CD4-positive, alpha-beta T cell treated with Interferon alpha-2 for 1 hour (primary cell): ENCODE data around the gene RPL28.

Experiments
- DNase-seq, 2 donors: peaks; one replicate each; pipeline ENCODE4 v3.0.0-alpha.2; 2020 to 2022

Gene RPL28

DNA sequence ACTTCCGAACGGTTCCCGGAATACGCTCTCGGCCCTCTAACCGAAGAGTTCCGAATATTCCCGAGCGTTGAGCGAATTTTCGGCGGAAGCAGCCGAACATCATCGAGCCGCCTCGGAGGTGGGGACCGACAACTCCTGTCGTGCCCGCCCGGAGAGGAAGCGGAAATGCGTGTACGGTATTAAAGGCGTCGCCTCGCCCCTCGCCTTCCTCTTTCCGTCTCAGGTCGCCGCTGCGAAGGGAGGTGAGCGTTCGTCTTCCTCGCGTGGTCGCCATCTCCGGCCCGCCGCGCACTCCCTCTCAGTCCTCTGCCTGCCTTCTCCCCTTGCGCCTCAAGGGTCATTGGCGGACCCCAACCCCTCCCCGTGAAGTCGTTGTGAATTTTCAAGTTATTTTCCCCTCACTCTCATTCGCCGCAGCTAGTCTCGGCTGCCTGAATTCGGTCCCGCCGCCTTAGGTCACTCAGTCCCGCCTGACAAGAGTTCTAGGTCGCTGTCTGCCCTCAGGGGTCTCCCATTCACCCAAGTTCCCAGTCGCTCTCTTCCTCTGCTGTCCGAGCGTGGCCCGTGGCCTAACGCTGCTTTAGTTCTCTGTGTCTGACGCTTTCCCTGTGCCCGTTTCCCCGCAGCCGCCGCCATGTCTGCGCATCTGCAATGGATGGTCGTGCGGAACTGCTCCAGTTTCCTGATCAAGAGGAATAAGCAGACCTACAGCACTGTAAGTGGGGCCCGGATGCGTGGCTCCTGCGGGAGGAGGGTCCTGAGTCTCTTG lies at the start of gene RPL28:
RPL28 (plus strand) TSS at position 209 of the 769 bp plus-strand sequence; CDS start at position 635, 426 bp downstream.
- peak; percentile 98 to 99 for DNase-seq

DNA sequence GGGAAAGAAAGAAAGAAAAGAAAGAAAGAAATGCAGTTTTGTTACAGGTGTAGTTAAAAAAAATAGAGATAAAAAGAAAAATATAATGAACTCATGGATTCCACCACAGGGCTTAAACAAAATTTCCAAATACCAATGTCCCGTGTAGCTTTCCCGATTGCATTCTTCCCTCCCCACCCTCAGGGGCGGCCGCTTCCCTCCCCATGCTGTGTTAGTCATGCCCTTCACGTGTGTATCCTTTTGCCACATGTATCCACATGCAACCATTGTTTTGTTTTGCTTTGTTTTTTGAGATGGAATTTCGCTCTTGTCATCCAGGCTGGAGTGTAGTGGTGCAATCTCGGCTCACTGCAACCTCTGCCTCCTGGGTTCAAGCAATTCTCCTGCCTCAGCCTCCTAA lies 49.6 kb upstream of the RPL28 start:
- DNase-seq, result no peak

DNA sequence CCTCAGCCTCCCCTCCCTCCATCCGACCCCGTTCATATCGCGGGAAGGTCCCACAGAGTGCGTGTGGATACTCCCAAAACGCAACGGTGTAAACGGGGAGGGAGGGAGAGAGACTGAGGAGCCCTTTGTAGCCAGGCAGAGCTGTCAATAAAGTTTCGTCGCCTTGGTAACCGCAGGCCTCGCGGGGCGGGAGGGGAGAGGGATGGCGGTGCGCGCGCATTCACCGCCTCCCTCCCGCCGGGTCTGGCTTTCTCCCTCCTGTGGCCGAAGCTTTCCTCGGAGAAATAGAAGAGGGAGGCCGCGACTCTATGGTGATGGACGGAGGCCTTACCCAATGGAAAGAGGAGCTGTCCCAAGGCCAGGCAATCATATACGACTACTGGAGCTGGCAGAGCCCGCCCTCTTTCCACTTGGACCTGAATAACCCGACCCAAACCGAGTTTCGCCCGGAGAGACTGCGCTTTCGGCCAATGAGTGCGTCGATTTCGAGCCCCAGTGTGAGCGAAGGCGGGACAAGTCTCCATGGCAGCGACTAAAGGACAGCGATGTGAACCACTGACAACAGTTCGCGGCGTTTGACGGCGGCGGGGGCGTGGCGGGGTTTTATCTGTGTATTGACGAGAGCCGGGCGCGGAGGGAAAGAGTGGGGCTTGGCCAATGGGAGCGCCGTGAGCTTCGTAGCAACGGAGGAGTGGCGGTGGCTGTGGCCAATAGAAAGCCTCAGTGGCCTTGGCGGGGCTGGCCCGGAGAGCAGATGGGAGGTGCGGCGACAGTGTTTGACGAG lies 46.4 kb upstream of the RPL28 start, which contains the start of gene KMT5C:
KMT5C (plus strand) TSS at position 772 of the 784 bp plus-strand sequence. CDS start 2,061 bp downstream, outside the sequence.
- DNase-seq, result peak; percentile 100

DNA sequence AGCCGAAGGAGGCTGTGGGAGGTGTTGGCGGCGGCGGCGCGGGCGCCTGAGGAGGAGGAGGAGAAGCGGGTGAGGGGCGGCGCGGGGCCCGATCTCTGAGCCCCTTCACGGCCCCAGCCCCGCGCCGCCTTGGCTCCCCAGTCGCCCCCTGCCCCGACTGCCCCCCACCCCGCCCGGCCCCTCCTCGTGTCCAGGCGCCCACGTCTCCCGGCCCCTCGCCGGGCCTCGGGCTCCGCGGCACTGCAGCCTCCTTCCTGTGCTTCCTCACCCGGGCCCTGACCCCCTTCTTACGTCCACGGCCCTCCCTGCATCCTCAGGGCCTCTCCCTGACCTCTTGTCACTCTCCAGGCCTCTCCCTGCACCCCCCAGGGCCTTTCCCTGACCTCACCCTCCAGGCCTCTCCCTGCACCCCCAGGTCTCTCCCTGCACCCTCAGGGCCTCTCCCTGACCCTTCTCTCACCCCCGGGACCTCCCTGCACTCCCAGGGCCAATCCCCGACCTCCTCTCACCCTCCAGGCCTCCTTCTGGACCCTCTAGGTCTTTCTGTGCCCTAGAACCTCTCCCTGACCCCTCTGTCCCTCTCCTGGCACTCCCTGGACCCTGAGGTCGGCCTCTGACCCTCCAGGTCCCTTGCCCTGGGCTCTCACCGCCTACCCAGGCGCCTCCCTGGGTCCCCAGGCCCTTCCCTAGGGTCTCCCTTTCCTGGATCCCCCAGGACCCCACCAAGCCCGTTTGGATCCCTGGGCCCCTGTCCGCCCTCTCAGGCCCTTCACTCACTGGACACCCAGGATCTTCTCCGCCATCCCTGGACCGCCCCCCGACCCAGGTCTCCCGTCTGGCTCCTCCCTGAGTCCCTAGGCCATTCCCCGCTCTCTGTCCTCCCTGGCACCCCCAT lies 45.6 kb upstream of the RPL28 start:
- DNase-seq, result peak in 1 of 2 donors; percentile 45

DNA sequence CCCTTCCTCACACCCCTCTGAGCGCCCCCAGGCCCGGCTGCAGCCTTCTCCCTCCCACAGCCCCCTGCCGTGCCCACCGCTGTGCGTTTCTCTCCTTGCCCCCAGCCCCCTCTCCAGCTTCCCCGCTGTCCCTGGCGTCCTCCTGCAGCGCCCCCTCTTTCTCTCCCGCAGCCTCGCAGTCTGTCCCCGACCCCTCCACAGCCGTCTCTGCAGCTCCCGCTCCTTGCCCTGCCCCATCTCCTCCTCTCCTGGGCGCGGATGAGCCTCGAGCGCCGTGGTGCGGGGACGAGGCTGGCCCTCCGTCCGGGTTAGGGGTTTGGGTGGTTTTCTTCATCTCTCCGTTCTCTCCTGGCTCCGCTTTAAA lies 45.0 kb upstream of the RPL28 start:
- peak in 1 of 2 donors; percentile 23 for DNase-seq

DNA sequence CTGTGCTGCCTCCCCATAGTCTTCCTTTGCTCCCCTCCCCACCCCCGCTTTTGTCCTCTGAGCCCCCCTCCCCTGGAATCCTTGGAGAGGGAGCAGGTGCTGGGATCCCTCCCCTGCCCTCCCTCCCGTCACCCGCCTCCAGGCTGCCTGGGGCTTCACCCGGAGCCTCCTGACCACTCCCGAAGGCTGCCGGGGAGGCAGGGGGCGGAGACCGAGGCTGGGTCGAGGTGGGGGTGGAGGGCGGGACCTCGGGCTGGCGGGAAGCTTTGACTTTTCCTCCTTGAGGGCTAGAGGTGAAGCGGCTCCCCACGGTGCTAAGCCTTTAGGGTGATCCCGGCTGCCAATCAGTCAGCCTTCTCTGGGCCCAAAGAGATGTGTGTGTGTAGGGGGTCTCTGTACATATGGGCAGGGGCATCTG lies 44.6 kb upstream of the RPL28 start:
- DNase-seq, result peak; percentile 49 to 64

DNA sequence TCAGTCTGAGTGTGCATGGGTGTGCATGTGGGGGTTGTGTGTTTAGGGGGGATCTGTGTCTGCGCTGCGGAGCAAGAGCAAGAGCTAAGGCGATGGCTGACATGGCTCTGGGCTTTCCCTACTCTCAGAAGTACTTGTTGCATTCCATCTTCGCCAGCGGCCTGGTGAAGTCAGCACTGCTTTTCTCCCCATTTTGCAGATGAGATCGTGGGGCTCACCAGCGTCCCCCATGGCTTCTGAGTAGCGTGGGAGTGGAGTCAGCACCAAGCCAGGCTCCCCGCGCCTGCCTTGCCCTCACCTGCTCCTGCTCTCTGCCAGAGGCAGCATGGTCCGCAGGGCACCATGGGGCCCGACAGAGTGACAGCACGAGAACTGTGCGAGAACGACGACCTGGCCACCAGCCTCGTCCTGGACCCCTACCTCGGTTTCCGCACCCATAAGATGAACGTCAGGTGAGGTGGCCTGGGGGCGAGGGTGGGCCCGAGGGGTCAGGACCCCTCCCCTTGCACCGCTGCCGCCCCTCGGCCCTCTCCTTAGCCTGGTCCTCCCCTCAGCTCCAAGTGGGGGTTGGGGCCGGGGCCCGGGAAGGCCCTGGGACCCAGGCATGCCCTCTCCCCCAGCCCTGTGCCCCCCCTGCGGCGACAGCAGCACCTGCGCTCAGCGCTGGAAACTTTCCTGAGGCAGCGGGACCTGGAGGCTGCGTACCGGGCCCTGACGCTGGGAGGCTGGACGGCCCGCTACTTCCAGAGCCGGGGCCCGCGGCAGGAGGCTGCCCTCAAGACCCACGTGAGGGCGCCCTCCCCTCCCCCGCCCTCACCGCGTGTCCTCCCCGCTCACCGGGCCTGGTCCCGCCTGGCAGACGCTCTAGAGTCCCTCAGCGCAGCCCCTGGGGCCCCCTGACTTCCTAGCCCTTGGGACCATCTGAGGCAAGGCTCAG lies 43.9 kb upstream of the RPL28 start:
- no peak for DNase-seq

DNA sequence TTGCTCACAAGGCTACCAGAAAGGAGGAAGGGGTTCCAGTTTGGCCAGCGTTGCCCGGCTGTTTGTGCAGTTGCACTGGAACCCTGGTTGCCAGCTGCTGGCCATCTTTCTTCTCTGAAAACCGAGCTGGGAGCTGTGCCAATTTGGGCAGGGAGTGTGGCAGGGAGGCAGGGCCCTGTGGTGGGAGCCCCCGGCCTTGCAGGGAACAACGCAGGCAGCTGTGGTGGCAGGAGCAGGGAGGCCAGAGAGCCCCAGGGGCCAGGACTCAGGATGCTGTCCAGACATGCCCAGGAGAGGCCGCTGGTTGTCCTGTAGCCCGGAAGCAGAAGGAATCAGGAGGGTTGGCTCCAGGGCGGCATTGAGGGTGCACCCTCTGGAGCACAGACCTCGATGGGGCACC lies 41.3 kb upstream of the RPL28 start:
- no peak for DNase-seq

DNA sequence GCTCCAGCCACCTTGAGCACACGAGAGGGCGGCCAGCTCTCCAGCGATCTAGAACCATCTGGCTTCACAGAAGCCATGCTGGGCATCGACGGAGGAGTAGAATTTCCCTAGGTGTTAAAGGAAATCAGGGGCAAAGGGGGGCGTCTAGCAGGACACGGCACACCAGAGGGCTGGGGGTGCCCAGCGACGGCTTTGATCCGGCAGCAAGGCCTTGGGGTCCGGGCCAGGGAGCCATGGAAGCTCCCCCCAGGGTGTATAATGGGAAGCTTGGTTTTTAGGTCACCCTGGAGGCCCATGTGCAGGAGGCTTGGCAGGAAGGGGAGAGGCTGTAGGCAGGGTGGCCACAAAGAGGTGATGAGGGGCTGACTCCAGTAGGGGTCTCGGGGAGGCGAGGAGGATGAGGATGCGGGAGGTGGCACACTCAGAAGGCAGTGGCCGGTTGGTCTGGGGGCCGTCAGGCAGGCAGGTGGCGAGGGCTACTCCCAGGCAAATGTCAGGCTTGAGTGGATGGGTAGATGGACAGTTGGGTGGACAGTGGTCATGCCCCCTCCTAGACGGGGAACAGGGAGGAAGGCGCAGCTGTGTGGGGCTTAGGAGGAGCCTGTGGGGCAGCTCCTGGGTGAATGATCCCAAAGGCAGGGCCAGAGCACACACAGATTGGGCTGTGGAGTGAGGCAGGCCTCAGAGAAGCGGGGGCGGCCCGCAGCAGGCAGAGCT lies 40.5 kb upstream of the RPL28 start:
- no peak for DNase-seq

DNA sequence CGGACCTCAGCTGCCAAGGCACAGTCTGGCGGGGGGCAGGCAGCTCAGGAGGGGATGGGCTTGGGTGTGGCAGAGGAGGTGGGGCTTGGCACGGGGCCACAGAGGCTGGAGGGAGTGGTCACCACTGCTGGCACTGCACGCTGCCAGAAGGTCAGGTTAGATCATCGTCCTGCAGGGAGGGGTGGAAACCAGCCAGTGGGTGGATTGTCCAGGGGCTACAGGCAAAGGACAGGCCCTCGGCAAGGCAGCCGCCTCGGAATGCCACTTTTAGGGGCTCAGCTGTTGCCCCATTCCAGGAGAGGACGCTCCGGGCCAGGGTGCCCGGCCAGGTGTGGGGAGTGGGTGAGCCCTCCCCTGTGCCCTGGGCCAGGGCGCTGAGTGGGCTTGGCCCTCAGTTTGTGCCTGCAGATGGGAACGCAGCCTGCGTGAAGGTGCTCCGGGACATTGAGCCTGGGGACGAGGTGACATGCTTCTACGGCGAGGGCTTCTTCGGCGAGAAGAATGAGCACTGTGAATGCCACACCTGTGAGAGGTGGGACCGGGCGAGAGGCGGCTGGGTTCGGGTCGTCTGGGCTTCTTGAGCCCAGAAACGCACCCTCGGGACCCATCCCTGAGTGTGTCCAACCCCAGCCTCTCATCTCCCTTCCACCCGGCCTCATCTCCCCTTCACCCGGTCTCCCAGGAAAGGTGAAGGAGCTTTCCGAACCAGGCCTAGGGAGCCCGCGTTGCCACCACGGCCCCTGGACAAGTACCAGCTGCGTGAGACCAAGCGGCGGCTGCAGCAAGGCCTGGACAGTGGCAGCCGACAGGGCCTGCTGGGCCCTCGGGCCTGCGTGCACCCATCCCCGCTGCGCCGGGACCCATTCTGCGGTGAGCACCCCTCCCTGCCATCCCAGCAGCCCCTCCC lies 39.7 kb upstream of the RPL28 start:
- no peak for DNase-seq

DNA sequence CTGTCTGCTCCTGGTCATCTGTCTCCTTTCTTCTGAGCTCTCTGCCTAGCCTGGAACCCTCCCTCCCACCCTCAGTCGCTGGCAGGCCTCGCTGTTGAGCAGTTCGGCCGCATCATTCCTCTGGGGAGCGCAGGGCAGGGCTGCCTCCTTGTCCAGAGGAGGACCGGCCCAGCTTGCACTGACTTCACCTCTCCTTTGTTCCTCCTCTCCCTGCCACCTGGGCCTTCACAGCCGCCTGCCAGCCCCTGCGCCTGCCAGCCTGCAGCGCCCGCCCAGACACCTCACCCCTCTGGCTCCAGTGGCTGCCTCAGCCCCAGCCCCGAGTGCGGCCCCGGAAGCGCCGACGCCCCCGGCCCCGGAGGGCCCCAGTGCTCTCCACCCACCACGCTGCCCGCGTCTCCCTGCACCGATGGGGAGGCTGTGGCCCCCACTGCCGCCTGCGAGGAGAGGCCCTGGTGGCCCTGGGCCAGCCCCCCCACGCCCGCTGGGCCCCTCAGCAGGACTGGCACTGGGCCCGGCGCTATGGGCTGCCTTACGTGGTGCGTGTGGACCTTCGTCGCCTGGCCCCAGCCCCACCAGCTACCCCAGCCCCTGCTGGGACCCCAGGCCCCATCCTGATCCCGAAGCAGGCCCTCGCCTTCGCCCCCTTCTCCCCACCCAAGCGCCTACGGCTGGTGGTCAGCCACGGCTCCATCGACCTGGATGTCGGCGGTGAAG lies 38.8 kb upstream of the RPL28 start:
- DNase-seq, result no peak

DNA sequence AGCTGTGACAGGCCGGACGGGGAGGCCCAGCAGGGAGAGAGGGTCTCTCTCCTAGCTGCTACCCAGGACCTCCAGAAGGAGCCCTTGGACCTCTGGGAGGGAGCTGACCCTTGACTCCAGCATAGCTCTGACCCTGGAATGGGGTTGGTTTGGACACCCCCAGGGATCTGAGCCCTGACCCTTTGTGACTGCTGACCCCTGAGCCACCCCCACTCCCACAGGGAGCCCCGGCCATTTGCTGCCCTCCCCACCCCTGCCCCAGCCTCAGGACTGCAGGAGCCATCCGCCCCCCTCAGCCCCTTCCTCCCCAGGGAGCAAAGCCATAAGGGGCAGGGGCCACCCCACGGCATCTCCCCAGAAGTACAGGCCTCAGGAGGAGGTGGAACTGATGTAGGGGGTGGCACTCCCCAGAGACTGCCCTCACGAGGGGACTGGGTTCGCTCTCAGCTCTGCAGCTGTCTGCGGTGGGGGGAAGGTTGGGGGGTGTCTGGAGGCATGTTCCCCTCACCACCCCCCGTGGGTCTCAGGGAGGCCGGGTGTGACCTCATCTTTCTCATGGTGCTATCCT lies 38.2 kb upstream of the RPL28 start:
- DNase-seq, result no peak

DNA sequence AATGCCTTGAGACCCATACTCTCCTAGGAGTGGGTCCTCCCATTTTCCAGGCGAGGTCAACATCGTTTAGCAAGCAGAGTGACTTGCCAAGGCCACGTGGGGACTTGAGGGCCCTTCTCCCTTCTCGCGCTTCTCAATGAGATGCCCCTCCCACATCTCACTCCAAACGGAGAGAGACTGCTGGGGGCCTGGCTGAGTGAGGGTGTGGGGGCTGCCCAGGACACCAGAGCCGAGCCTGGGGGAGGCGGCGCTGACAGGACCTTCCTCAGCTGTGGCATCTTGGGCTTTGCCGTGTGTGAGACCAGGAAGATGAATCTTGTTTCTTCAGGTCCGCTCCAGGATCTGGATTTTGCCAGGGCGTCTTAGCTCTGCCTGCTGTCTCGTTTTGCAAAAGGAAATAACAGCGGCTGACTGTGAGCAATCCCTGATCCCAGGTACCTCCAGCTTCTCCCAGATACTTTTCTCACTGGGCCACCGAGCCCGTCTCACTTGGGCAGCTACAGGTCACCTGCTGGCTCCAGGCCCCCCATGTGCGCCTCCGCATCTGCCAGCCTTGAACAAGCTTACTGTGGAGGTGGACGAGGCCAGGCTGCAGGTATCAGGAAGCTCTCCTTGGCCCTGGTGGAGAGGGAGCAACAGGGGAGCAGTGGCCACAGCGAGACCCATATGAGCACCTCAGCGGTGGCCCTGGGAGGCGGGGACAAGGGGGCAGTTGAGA lies 37.3 kb upstream of the RPL28 start:
- DNase-seq, result no peak

DNA sequence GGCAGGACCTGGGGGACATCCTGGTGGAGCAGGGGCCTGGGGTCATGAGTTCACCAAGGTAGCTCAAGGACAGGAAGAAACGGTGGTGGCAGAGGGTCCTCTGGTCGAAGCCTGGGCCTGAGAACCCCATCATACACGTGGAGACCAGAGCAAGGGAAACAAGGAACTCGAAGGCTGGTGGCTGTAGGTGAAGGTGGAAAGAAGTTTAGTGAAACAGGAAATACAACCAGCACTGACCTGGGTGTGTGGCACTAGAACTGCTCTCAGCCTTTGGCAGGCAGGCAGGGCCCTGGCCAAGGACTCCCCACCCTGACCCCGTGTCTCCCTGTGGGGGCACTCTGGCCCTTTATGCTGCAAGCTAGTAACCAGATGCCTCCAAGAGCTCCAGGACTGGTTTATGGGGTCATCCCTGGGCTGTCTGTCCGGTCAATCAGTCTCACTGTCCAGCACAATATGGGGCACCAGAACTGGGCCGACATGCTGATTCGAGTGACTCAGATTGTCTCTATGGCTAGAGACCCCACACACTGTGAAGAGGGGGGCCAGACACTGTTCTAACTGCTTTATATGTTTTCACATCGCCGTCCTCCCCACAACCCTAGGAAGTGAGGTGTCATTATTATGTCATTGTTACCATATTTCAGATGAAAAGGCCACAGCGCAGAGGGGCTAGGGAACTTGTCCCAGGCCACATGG lies 35.0 kb upstream of the RPL28 start:
- DNase-seq, result no peak

DNA sequence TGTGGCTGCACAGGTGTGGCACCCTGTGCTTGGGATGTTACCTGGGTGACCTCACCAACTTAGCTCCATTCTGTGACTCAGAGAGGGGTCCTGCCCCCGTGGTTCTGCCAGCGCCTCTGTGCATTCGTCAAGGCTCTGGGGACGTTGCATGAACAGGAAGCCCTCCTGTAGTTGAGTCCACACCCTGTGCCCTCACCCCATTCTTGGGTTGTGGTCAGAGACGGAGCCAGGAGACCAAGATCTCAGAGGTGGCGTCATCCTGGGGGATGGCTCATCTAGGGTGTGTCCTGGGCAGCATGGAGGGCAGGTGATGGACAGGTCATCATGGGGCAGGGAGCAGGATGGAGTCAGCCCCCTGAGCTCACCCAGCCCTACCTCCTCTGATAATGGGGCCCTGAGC lies 33.7 kb upstream of the RPL28 start:
- DNase-seq, result peak in 1 of 2 donors; percentile 23

DNA sequence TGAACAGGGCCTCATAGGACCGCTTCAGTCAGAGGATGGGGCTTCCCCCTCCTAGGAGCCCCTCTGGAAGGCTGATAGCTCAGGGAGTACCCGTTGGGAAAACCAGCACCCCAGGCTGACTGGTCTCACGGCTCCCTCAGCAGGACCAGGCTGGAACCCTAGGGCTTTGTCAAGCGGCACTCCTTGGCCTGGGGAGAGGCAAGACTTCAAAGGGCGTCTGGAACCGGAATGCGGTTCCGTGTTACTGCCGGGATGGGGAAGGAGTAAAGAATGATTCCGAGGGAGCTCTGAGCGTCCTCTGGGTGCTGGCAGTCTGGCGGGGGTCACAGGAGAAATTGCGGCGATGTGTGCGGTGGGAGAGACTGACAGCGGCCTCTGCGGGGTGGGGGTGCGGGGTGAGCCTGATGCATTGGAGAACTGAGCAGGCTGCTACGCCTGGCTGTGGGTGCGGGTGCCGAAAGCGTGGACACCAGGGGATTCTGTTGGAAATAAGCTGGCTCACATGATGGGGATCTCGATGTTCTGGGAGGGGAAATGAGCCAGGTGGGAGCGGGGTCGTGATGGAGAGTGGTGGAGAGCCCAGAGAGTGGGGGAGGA lies 33.1 kb upstream of the RPL28 start:
- no peak for DNase-seq

DNA sequence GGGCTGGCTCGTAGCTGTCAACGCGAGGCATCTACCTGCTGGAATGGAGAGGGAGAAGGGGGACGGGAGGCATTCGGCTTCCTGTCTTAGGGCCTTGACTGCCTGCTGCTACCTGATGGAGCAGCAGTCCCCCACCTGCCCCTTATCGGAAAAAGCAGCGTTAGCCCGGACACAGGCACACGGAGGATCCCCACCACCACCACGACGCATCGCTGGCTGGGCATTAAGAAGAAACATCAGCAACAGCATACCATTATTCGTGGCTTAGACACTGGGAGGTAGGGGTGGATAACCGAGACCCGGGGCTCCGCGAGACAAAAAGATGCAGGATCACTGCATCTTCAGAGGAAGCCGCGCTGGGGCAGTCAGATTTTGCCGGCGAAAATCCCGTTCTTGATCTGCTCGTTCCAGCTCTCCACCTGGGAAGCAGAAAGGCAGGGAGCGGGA lies 32.4 kb upstream of the RPL28 start:
- DNase-seq, result no peak
